LNCAP (cell line): ENCODE data around the gene PM20D1.

Experiments used
- CTCF ChIP-seq: fragments of 450-650 bp; IDR thresholded peaks from 2 replicates; pipeline ENCODE4 v1.5.1; 2017; ENCODE audit warnings: mild to moderate bottlenecking

Gene PM20D1

GRCh38 chr1:205782627-205783432 lies 67.1 kb downstream of the PM20D1 start:
- TF ChIP-seq CTCF: no peak

- no peak for TF ChIP-seq CTCF
These were observed 69.6 kb downstream of the PM20D1 start for GRCh38 chr1:205780335-205780734.
